PC-9 (cell line): ENCODE results near the gene PATJ.

ENCODE experiments used
- CTCF ChIP-seq: fragments of 200-600 bp; sonication (generic); conservative IDR thresholded peaks from 2 replicates; pipeline ENCODE4 v1.6.1; 2017; ENCODE audit warnings: mixed run types, antibody characterized with exemption, mild to moderate bottlenecking, moderate library complexity
- EZH2 ChIP-seq: fragments of 200-600 bp; sonication (generic); IDR thresholded peaks from 2 replicates; pipeline ENCODE4 v1.8.0; 2017; ENCODE audit warnings: antibody characterized with exemption, low read depth

- TF ChIP-seq CTCF (no peak), EZH2 (no peak)
These were observed 214.5 kb downstream of the PATJ start for GRCh38 chr1:61956784-61957183.
